ENCODE data around the gene NT5C3A. TPM values are rescaled to one million over a fixed set of nuclear protein-coding genes. Genes with fewer than 3 reads are reported as not detected.

Gene NT5C3A
- total and polyA plus RNA-seq, 9 of the 15 experiments (the other 6 are each of a cell fraction or from before 2014, with no cell fraction given): 18.6 to 60.1 (median 40.0) TPM

GRCh38 chr7:33101906-33102305 is 39.3 kb upstream of the NT5C3A start:
- DNase-seq (ENCODE audit: extremely low read depth in 1 of 4, low spot score in 3 of 4): no peak
- BruUV-seq (replicated peaks): no TSS peak
- TF ChIP-seq PHF8 (IDR thresholded peaks at IDR 0.05; ENCODE audit: borderline replicate concordance, low read length) (no peak), ZBTB43 (CRISPR knock-in tag; IDR thresholded peaks at IDR 0.05) (no peak), ZNF174 (CRISPR knock-in tag; IDR thresholded peaks at IDR 0.05) (no peak), TEAD1 (CRISPR knock-in tag; IDR thresholded peaks at IDR 0.05) (no peak), MCM7 (IDR thresholded peaks at IDR 0.05) (no peak)
- Histone ChIP-seq H4K20me1 (replicated peaks; ENCODE audit: control insufficient read depth, insufficient read depth, low read length) (peaks cover 4% of the 10 kb centered on the region; the same call in 1 of the 2 replicates), H2AFZ (ENCODE audit: low read depth, low read length) (no peak overlapping the region), H3K4me3 (no peak overlapping the region), H3K9ac (ENCODE audit: insufficient read depth in 1 of 2, low read depth in 2 of 2, low read length in 2 of 2) (no peak overlapping the region), H3K9me1 (ENCODE audit: control insufficient read depth, insufficient read depth, low read length) (no peaks in the 10 kb centered on the region), H3K4me2 (ENCODE audit: insufficient read depth, low read length) (no peak overlapping the region), H3K9me3 (replicated peaks; ENCODE audit: control insufficient read depth, insufficient read depth, low read depth, low read length) (no peaks in the 10 kb centered on the region), H3K79me2 (ENCODE audit: control insufficient read depth, insufficient read depth, low read length) (peaks cover 50% of the 10 kb centered on the region), H3K27me3 (ENCODE audit: control insufficient read depth in 2 of 2, insufficient read depth in 2 of 2, low read length in 2 of 2) (no peaks in the 10 kb centered on the region), H3K36me3 (ENCODE audit: control insufficient read depth, insufficient read depth, low read length) (peaks cover 72% of the 10 kb centered on the region), H3K4me1 (replicated peaks in 1 of 2; ENCODE audit: control insufficient read depth in 2 of 2, insufficient read depth in 2 of 2, low read length in 2 of 2) (no peaks in the 10 kb centered on the region; a peak in 1 of 5 replicates), H3K27ac (ENCODE audit: extremely low read depth, low read depth, low read length) (no peak overlapping the region)
- intact Hi-C loops (cut with micrococcal nuclease) (no loop called here), in situ Hi-C loops (cut with MboI) (no loop called here)
- WGBS (ENCODE audit: insufficient coverage, low coverage, missing lambda C conversion rate): 84% methylated on average over 3 of the region's 3 CpGs
- CTCF ChIA-PET (ENCODE audit: low intra/inter-chr PET ratio): no interaction called here
- no peak for FAIRE-seq
- POLR2A ChIA-PET: interaction anchor here (0.6 to 1.1 kb wide), 2 partner anchors 11 to 47 kb away, joined by 3 to 4 read pairs; no protein-coding TSS in a partner anchor
- ATAC-seq: no peak

- Histone ChIP-seq H3K4me3 (no peak overlapping the region), H3K36me3 (ENCODE audit: control insufficient read depth, insufficient read depth, low read length) (peaks cover 83% of the 10 kb centered on the region), H3K9ac (ENCODE audit: insufficient read depth in 1 of 2, low read depth in 2 of 2, low read length in 2 of 2) (no peak overlapping the region), H2AFZ (ENCODE audit: low read depth, low read length) (no peak overlapping the region), H3K4me1 (replicated peaks in 1 of 2; ENCODE audit: control insufficient read depth in 2 of 2, insufficient read depth in 2 of 2, low read length in 2 of 2) (no peaks in the 10 kb centered on the region; a peak in 1 of 5 replicates), H3K79me2 (ENCODE audit: control insufficient read depth, insufficient read depth, low read length) (peaks cover 39% of the 10 kb centered on the region), H4K20me1 (replicated peaks; ENCODE audit: control insufficient read depth, insufficient read depth, low read length) (peaks cover 4% of the 10 kb centered on the region; the same call in 1 of the 2 replicates), H3K27ac (ENCODE audit: extremely low read depth, low read depth, low read length) (no peak overlapping the region), H3K27me3 (ENCODE audit: control insufficient read depth in 2 of 2, insufficient read depth in 2 of 2, low read length in 2 of 2) (no peaks in the 10 kb centered on the region), H3K9me1 (ENCODE audit: control insufficient read depth, insufficient read depth, low read length) (no peaks in the 10 kb centered on the region), H3K9me3 (replicated peaks; ENCODE audit: control insufficient read depth, insufficient read depth, low read depth, low read length) (no peaks in the 10 kb centered on the region), H3K4me2 (ENCODE audit: insufficient read depth, low read length) (no peak overlapping the region)
- POLR2A ChIA-PET: no interaction called here
- intact Hi-C loops (cut with micrococcal nuclease) (no loop called here), in situ Hi-C loops (cut with MboI) (no loop called here)
- no peak for DNase-seq (ENCODE audit: extremely low read depth in 1 of 4, low spot score in 3 of 4)
- no peak for ATAC-seq
- CTCF ChIA-PET (ENCODE audit: low intra/inter-chr PET ratio): no interaction called here
- TF ChIP-seq ZNF436 (CRISPR knock-in tag; IDR thresholded peaks at IDR 0.05): no peak
- FAIRE-seq: no peak
- BruUV-seq (replicated peaks): no TSS peak
- WGBS (ENCODE audit: insufficient coverage, low coverage, missing lambda C conversion rate): 82% methylated on average over 3 of the region's 3 CpGs
Observed at GRCh38 chr7:33100770-33101169, 38.2 kb upstream of the NT5C3A start.
